ENCODE measurements around the gene ARSH.
"Not testable (repeated sequence)": the region's sequence is repeated elsewhere in the genome, so short reads cannot be mapped to it uniquely, and the experiment has no call there.

Gene ARSH

GRCh38 chrX:3006495-3006894 is at the start of gene ARSH:
Gene ARSH, plus strand, starts transcription at chrX:3006546. Its CDS starts 67 bp downstream, at chrX:3006613.
- no peak for DNase-seq (ENCODE audit: low spot score)
- TF ChIP-seq CTCF (IDR thresholded peaks at IDR 0.05; ENCODE audit: borderline replicate concordance, control extremely low read depth, extremely low read depth, insufficient read depth, missing control alignments): no peak
- in situ Hi-C loops (cut with MboI; ENCODE audit: low sequenced_read_pairs, unreplicated experiment): no loop called here

GRCh38 chrX:2958199-2958598 is 48.1 kb upstream of the ARSH start:
- in situ Hi-C loops (cut with MboI; ENCODE audit: low sequenced_read_pairs, unreplicated experiment): no loop called here
- no peak for DNase-seq (ENCODE audit: low spot score)
- no peak for TF ChIP-seq CTCF (IDR thresholded peaks at IDR 0.05; ENCODE audit: borderline replicate concordance, control extremely low read depth, extremely low read depth, insufficient read depth, missing control alignments)

GRCh38 chrX:2960861-2961515 is 45.4 kb upstream of the ARSH start:
- in situ Hi-C loops (cut with MboI; ENCODE audit: low sequenced_read_pairs, unreplicated experiment): no loop called here
- no peak for DNase-seq (ENCODE audit: low spot score)
- no peak for TF ChIP-seq CTCF (IDR thresholded peaks at IDR 0.05; ENCODE audit: borderline replicate concordance, control extremely low read depth, extremely low read depth, insufficient read depth, missing control alignments)

- no peak for TF ChIP-seq CTCF (IDR thresholded peaks at IDR 0.05; ENCODE audit: borderline replicate concordance, control extremely low read depth, extremely low read depth, insufficient read depth, missing control alignments)
- DNase-seq (ENCODE audit: low spot score): no peak
- in situ Hi-C loops (cut with MboI; ENCODE audit: low sequenced_read_pairs, unreplicated experiment): no loop called here
These were observed 44.0 kb upstream of the ARSH start for GRCh38 chrX:2962381-2962780.

GRCh38 chrX:2963449-2963848 is 42.9 kb upstream of the ARSH start:
- DNase-seq (ENCODE audit: low spot score); in situ Hi-C loops (cut with MboI; ENCODE audit: low sequenced_read_pairs, unreplicated experiment): not testable (repeated sequence)

- in situ Hi-C loops (cut with MboI; ENCODE audit: low sequenced_read_pairs, unreplicated experiment); DNase-seq (ENCODE audit: low spot score): not testable (repeated sequence)
These were observed 42.2 kb upstream of the ARSH start for GRCh38 chrX:2963992-2964794.

- in situ Hi-C loops (cut with MboI; ENCODE audit: low sequenced_read_pairs, unreplicated experiment): no loop called here
- no peak for TF ChIP-seq CTCF (IDR thresholded peaks at IDR 0.05; ENCODE audit: borderline replicate concordance, control extremely low read depth, extremely low read depth, insufficient read depth, missing control alignments)
- no peak for DNase-seq (ENCODE audit: low spot score)
These were observed 40.4 kb upstream of the ARSH start for GRCh38 chrX:2965965-2966364.
